K562 (cell line): ENCODE data around the gene KDM2A. TPM values are rescaled to one million over a fixed set of nuclear protein-coding genes. Genes with fewer than 3 reads are reported as not detected.

Experiments
- ADNP ChIP-seq: fragments of 200-800 bp; sonication (Bioruptor generic); IDR thresholded peaks from 2 replicates; pipeline ENCODE4 v1.6.1; 2016; ENCODE audit warnings: missing genetic modification characterization, missing compliant biosample characterization
- BCOR ChIP-seq: fragments of 450-650 bp; IDR thresholded peaks from 2 replicates; pipeline ENCODE4 v1.6.1; 2016
- CREB1 ChIP-seq, 2 experiments: sonication (generic) in 1 of 2; formaldehyde crosslinking in 1 of 2; IDR thresholded peaks; 2 replicates each; pipeline versions ENCODE4 v1.6.1 to v1.8.0; 2012 to 2022; ENCODE audit warnings: inconsistent platforms in 1 of 2, mild to moderate bottlenecking in 1 of 2, missing genetic modification reagents in 1 of 2, moderate library complexity in 1 of 2
- DACH1 ChIP-seq: fragments of 450-650 bp; IDR thresholded peaks from 2 replicates; pipeline ENCODE4 v1.6.1; 2018; ENCODE audit not compliant: partially characterized antibody
- HCFC1 ChIP-seq: IDR thresholded peaks from 2 replicates; pipeline ENCODE4 v1.6.1; 2012; ENCODE audit warnings: low read depth, low read length, improper control_type of control experiment
- HLTF ChIP-seq: fragments of 450-650 bp; IDR thresholded peaks from 2 replicates; pipeline ENCODE4 v1.6.1; 2016
- HOXB6 ChIP-seq: fragments of 250-450 bp; sonication (Bioruptor Pico); IDR thresholded peaks from 2 replicates; pipeline ENCODE4 v1.5.1; 2022; ENCODE audit warnings: mild to moderate bottlenecking, borderline replicate concordance
- IRF2 ChIP-seq: sonication (generic); formaldehyde crosslinking; IDR thresholded peaks from 2 replicates; pipeline ENCODE4 v1.8.1; 2022; ENCODE audit warnings: mild to moderate bottlenecking, missing genetic modification reagents
- KDM2B ChIP-seq: fragments of 250-450 bp; sonication (Bioruptor Pico); IDR thresholded peaks from 2 replicates; pipeline ENCODE4 v1.8.0; 2021; ENCODE audit warnings: mild to moderate bottlenecking, moderate library complexity
- MCM5 ChIP-seq: fragments of 450-650 bp; IDR thresholded peaks from 2 replicates; pipeline ENCODE4 v1.6.1; 2016; ENCODE audit warnings: low read depth
- MTA1 ChIP-seq: fragments of 450-650 bp; IDR thresholded peaks from 2 replicates; pipeline ENCODE4 v1.6.1; 2017; ENCODE audit warnings: borderline replicate concordance
- PRMT5 ChIP-seq: sonication (generic); formaldehyde crosslinking; IDR thresholded peaks from 2 replicates; pipeline ENCODE4 v1.5.0; 2020; ENCODE audit warnings: missing genetic modification reagents
- RBM17 ChIP-seq: fragments of 200-400 bp; formaldehyde crosslinking; IDR thresholded peaks from 2 replicates; pipeline ENCODE4 v1.6.1; 2017; ENCODE audit warnings: low read depth, mild to moderate bottlenecking, low read length, borderline replicate concordance
- SMARCC2 ChIP-seq: fragments of 450-650 bp; IDR thresholded peaks from 2 replicates; pipeline ENCODE4 v1.6.1; 2017; ENCODE audit warnings: antibody characterized with exemption, moderate library complexity, mild to moderate bottlenecking, low read depth
- TCF3 ChIP-seq: sonication (generic); formaldehyde crosslinking; IDR thresholded peaks from 2 replicates; pipeline ENCODE4 v1.4.0; 2020; ENCODE audit warnings: mild to moderate bottlenecking, missing genetic modification reagents
- ZNF324 ChIP-seq: fragments of 250-450 bp; sonication (Bioruptor Pico); IDR thresholded peaks from 2 replicates; pipeline ENCODE4 v1.4.0; 2020; ENCODE audit warnings: mild to moderate bottlenecking
- ZNF780A ChIP-seq: fragments of 250-450 bp; sonication (Bioruptor Pico); IDR thresholded peaks from 2 replicates; pipeline ENCODE4 v1.5.0; 2021; ENCODE audit warnings: mild to moderate bottlenecking
- ZSCAN29 ChIP-seq: fragments of 450-650 bp; IDR thresholded peaks from 2 replicates; pipeline ENCODE4 v1.6.1; 2017
- polyA plus RNA-seq, 8 experiments: library from polyadenylated mRNA; depleted of rRNA in 4 of 8; stranded (reverse) in 5 of 8; unstranded in 3 of 8; fragments of >200 nt; fragmentation: Nextera tagmentation in 2 of 8; fragmentation: Illumina TruSeq in 1 of 8; extraction: Ambion mirVana in 2 of 8; extraction: Trizol in 1 of 8; gene quantifications; 2 replicates each; pipeline versions ENCODE4 v1.2.1 to v1.2.3, GENCODE V29; 2011 to 2014; ENCODE audit warnings: inconsistent platforms in 1 of 8, missing spikeins in 1 of 8
- total RNA-seq, 7 experiments: library from RNA; depleted of rRNA in 6 of 7; stranded (reverse); fragments of >200 nt in 6 of 7; fragmentation: Illumina TruSeq in 2 of 7; extraction: Trizol in 2 of 7; gene quantifications; 2 replicates each; pipeline versions ENCODE4 v1.2.1 to v1.2.3, GENCODE V29; 2011 to 2021; ENCODE audit warnings: low replicate concordance in 1 of 7
- TF ChIP-seq, protein P1 (sequence below): fragments of 250-450 bp; sonication (Bioruptor Pico); IDR thresholded peaks from 2 replicates; pipeline ENCODE4 v1.4.0; 2020
- TF ChIP-seq, protein P2 (sequence below): fragments of 250-450 bp; sonication (Bioruptor Pico); IDR thresholded peaks from 2 replicates; pipeline ENCODE4 v1.4.0; 2020

Gene KDM2A
- total and polyA plus RNA-seq, 9 of the 15 experiments (the other 6 are each of a cell fraction or from before 2014, with no cell fraction given): 5.0 to 39.3 (median 21.3) TPM

DNA sequence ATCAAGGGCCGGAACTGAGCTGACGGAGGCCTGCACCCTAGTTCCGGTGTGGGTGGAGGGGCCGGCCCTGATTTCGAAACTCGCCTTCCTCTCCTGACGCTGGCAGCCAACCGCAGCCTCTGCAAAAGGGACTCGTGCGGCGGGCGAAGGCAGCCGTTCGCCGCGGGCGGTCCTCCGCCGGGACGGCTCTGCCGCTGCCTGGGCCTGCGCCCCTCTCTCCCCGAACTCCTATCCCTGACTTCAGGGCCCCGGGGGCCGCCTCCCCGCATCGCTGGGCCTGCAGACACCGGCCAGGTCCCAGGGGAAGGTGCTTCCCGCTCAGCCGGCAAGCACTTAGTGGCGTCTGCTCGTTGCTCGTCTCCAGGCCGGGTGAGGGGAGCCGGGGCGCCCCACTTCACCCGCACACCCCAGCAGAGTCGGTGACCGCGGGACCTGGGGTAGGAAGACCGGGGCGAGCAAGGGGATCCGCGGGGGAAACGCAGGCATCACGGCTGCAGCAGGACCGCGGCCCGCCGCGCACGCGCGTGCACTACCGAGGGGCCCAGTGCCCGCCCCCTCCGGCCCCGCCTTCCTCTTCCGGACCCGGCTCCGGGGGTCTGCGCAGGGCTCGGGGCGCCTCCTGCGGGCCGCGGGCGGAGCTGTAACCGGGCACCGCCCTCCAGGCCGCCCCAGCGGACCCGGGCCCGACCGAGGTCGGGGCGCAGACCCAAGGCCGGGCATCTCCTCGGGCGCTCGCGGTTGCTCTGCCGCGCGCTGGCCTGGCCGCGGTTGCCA is 169.6 kb downstream of the KDM2A start (continued):
- TF ChIP-seq TCF3 (CRISPR knock-in tag) (no peak), HLTF (no peak), IRF2 (CRISPR knock-in tag) (no peak), ZNF324 (CRISPR knock-in tag) (no peak), MTA1 (no peak), PRMT5 (CRISPR knock-in tag) (no peak), RBM17 (no peak), BCOR (peak; percentile 28; the same call in 1 of the 2 replicates), MCM5 (no peak), KDM2B (CRISPR knock-in tag) (peak; percentile 69; the same call in 1 of the 2 replicates), SMARCC2 (no peak), ZNF780A (CRISPR knock-in tag) (no peak), ZSCAN29 (no peak), HCFC1 (peak; percentile 43; the same call in 1 of the 2 replicates), CREB1 (IDR thresholded peaks at IDR 0.05) (no peak; the same call in 1 of the 2 replicates), CREB1 (CRISPR knock-in tag; IDR thresholded peaks at IDR 0.05) (no peak), DACH1 (no peak), ADNP (tag) (no peak), HOXB6 (no peak)
- TF ChIP-seq, protein P1, sequence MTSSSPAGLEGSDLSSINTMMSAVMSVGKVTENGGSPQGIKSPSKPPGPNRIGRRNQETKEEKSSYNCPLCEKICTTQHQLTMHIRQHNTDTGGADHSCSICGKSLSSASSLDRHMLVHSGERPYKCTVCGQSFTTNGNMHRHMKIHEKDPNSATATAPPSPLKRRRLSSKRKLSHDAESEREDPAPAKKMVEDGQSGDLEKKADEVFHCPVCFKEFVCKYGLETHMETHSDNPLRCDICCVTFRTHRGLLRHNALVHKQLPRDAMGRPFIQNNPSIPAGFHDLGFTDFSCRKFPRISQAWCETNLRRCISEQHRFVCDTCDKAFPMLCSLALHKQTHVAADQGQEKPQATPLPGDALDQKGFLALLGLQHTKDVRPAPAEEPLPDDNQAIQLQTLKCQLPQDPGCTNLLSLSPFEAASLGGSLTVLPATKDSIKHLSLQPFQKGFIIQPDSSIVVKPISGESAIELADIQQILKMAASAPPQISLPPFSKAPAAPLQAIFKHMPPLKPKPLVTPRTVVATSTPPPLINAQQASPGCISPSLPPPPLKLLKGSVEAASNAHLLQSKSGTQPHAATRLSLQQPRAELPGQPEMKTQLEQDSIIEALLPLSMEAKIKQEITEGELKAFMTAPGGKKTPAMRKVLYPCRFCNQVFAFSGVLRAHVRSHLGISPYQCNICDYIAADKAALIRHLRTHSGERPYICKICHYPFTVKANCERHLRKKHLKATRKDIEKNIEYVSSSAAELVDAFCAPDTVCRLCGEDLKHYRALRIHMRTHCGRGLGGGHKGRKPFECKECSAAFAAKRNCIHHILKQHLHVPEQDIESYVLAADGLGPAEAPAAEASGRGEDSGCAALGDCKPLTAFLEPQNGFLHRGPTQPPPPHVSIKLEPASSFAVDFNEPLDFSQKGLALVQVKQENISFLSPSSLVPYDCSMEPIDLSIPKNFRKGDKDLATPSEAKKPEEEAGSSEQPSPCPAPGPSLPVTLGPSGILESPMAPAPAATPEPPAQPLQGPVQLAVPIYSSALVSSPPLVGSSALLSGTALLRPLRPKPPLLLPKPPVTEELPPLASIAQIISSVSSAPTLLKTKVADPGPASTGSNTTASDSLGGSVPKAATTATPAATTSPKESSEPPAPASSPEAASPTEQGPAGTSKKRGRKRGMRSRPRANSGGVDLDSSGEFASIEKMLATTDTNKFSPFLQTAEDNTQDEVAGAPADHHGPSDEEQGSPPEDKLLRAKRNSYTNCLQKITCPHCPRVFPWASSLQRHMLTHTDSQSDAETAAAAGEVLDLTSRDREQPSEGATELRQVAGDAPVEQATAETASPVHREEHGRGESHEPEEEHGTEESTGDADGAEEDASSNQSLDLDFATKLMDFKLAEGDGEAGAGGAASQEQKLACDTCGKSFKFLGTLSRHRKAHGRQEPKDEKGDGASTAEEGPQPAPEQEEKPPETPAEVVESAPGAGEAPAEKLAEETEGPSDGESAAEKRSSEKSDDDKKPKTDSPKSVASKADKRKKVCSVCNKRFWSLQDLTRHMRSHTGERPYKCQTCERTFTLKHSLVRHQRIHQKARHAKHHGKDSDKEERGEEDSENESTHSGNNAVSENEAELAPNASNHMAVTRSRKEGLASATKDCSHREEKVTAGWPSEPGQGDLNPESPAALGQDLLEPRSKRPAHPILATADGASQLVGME (CRISPR knock-in tag): no peak; the same call in 1 of the 2 replicates
- TF ChIP-seq, protein P2, sequence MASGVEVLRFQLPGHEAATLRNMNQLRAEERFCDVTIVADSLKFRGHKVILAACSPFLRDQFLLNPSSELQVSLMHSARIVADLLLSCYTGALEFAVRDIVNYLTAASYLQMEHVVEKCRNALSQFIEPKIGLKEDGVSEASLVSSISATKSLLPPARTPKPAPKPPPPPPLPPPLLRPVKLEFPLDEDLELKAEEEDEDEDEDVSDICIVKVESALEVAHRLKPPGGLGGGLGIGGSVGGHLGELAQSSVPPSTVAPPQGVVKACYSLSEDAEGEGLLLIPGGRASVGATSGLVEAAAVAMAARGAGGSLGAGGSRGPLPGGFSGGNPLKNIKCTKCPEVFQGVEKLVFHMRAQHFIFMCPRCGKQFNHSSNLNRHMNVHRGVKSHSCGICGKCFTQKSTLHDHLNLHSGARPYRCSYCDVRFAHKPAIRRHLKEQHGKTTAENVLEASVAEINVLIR: no peak
